BLaER1 (cell line): Measurements from ENCODE around the gene GRM5.

Source experiments
- H3K27ac ChIP-seq: shearing (Covaris generic); formaldehyde crosslinking; 2 replicates; pipeline ENCODE4 v1.8.1; 2022
- H3K27me3 ChIP-seq: shearing (Covaris generic); formaldehyde crosslinking; 2 replicates; pipeline ENCODE4 v1.8.1; 2022
- H3K36me3 ChIP-seq: shearing (Covaris generic); formaldehyde crosslinking; 2 replicates; pipeline ENCODE4 v1.8.1; 2022
- H3K4me1 ChIP-seq: shearing (Covaris generic); formaldehyde crosslinking; 2 replicates; pipeline ENCODE4 v1.8.1; 2022
- H3K4me2 ChIP-seq: shearing (Covaris generic); formaldehyde crosslinking; 2 replicates; pipeline ENCODE4 v1.8.1; 2022
- H3K4me3 ChIP-seq: shearing (Covaris generic); formaldehyde crosslinking; 2 replicates; pipeline ENCODE4 v1.8.1; 2022
- H3K9ac ChIP-seq: shearing (Covaris generic); formaldehyde crosslinking; 2 replicates; pipeline ENCODE4 v1.8.1; 2022
- H3K9me3 ChIP-seq: shearing (Covaris generic); formaldehyde crosslinking; 2 replicates; pipeline ENCODE4 v1.8.1; 2022
- H4K20me1 ChIP-seq: shearing (Covaris generic); formaldehyde crosslinking; 2 replicates; pipeline ENCODE4 v1.8.1; 2022
- Cebpa-rat ChIP-seq: shearing (Covaris generic); IDR thresholded peaks from 2 replicates; pipeline ENCODE4 v1.8.1; 2022

The GRM5 gene

DNA sequence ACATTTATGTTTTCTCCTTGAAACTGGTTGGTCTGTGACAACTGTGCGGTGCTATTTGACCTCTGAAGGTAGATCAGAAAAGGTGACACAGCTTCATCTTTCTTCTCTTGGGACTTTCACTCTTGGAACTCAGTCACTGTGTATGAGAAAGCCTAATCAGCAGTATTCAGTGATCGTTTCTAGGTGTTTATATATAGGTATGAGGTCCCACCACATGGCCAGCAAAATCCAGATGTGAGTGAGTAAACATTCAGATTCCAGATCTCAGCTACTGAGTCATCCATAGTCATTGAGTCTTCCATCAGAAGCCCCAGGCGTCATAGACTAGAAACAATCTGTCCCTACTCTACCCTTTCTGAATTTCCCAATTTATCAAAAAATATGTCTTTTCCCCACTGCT is 610.9 kb downstream of the GRM5 start:
- Histone ChIP-seq H3K27me3 (no peaks in the 10 kb centered on the region), H3K4me2 (no peak overlapping the region), H3K4me1 (no peaks in the 10 kb centered on the region), H3K36me3 (no peaks in the 10 kb centered on the region), H4K20me1 (no peaks in the 10 kb centered on the region), H3K9me3 (no peaks in the 10 kb centered on the region), H3K9ac (no peak overlapping the region), H3K27ac (no peak overlapping the region), H3K4me3 (no peak overlapping the region)
- no peak for TF ChIP-seq Cebpa-rat
